Gastroesophageal sphincter (tissue), 3 donors: ENCODE measurements around the gene RPL10.

Experiments used
- EP300 ChIP-seq: sonication (generic); formaldehyde crosslinking; IDR thresholded peaks from one replicate; pipeline ENCODE4 v1.6.1; 2017; ENCODE audit warnings: antibody characterized with exemption, mild to moderate bottlenecking
- POLR2A ChIP-seq, 2 donors: fragments of 450-650 bp; IDR thresholded peaks; one replicate each; pipeline ENCODE4 v1.6.1; 2017; ENCODE audit warnings: antibody characterized with exemption in 2 of 2, mild to moderate bottlenecking in 2 of 2, moderate library complexity in 1 of 2
- TF ChIP-seq, protein P1 (sequence below), 4 experiments: fragments of 200-600 bp in 2 of 4; fragments of 450-650 bp in 2 of 4; sonication (generic) in 1 of 4; IDR thresholded peaks; one replicate each; pipeline ENCODE4 v1.5.1; 2017 to 2019; ENCODE audit warnings: antibody characterized with exemption in 4 of 4, mild to moderate bottlenecking in 2 of 4, moderate library complexity in 2 of 4

DNA sequence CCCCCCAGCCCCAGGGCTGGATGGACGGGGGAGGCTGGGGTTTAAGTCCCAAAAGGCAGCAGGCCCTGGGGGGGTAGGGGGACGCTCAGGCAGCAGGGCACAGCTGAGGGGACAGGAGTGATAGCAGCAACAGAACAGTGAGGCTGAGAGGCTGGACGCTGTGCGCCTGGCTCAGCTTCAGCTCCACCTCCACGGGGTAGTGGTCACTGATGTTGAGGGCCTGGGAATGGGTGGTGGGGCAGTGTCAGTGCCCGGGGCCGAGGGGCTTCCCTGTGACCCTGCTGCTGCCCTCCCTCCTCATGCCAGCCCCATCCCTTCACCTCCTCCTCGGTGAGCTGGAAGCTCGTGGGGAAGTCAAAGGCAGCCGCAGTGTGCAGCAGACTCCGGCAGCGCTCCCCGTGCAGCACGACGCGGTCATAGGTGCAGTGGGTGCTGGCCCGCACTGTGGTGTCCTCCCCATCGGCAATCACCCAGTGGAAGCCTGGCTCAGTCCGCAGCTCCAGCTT, 4.5 kb downstream of the RPL10 start:
- TF ChIP-seq, protein P1, sequence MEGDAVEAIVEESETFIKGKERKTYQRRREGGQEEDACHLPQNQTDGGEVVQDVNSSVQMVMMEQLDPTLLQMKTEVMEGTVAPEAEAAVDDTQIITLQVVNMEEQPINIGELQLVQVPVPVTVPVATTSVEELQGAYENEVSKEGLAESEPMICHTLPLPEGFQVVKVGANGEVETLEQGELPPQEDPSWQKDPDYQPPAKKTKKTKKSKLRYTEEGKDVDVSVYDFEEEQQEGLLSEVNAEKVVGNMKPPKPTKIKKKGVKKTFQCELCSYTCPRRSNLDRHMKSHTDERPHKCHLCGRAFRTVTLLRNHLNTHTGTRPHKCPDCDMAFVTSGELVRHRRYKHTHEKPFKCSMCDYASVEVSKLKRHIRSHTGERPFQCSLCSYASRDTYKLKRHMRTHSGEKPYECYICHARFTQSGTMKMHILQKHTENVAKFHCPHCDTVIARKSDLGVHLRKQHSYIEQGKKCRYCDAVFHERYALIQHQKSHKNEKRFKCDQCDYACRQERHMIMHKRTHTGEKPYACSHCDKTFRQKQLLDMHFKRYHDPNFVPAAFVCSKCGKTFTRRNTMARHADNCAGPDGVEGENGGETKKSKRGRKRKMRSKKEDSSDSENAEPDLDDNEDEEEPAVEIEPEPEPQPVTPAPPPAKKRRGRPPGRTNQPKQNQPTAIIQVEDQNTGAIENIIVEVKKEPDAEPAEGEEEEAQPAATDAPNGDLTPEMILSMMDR (IDR thresholded peaks at IDR 0.05), result no peak
- TF ChIP-seq POLR2A (IDR thresholded peaks at IDR 0.05), result no peak
- no peak for TF ChIP-seq EP300
